AG20443 (cell line): Measurements from ENCODE around the gene MCM6.

Experiments
- DNase-seq: peaks from one replicate; pipeline ENCODE4 v3.0.0; 2012; ENCODE audit warnings: low spot score, mixed read lengths

Gene MCM6

DNA sequence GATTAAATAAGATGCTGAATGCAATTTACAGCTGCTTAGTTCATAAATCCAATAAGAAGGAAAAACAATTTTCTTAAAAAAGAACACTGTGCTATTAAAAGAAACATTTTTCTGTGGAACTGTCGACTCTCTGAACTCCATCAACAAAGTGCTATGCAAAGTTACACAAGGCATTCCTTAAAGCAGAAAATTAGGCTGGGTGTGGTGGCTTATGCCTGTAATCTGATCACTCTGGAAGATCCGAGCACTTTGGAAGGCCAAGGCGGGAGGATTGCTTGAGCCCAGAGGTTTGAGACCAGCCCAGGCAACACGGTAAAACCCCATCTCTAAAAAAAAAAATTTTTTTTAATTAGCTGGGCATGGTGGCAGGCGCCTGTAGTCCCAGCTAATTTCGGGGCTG, 13.0 kb downstream of the MCM6 start:
- peak; percentile 12 for DNase-seq

DNA sequence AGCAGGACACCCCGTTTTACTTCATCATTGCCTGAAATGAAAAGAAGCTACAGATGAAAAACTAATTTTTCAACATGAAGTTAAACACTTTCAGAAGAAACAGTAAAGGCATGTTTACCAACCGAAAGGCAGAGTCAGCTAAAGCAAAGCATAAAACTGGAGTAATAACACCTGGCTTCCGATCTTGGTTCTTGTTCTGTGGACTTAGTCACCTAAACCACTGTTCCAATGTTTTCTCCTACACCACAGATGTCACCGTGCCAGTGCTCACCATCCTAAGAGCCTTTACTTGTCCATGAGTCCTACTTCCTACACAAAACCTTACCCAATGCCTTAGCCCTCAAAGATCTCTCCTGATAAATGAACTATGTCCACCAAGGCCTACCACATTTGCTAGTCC, 13.5 kb downstream of the MCM6 start:
- no peak for DNase-seq

DNA sequence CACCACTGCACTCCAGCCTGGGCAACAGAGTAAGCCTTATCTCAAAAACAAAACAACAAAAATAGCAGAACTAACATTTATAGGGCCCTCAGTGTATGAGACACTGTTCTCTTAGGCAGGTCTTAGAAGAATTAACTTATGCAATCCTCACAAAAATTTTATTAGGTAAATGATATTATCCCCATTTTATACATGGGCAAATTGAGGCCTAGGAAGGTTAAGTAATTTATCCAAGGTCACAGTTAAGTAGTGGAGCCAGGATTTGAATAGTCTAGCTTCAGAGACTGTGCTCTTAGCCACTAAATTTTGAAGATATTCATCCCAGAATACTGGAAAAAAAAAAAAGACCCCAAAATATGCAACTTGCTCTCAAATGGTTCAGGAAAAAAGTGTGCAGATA, 22.8 kb downstream of the MCM6 start:
- no peak for DNase-seq

DNA sequence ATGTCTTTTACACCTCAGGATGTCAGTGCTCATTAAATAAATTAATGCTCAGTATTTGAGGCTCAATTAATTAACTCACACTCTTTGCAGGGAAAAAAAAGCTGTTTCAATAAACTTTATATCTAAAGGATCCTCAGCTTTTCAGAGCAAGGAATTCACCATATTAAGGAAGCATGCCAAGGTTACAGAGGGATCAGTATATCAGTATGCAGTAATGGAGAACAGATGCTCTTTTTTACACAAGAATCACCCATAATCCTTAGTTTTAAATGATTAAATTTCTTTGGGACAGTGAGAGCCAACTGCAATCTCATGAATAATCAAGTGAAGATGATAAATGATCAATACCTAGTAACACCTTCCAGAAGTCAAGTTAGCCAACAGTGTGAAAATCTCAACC, 24.4 kb downstream of the MCM6 start:
- DNase-seq, result no peak

DNA sequence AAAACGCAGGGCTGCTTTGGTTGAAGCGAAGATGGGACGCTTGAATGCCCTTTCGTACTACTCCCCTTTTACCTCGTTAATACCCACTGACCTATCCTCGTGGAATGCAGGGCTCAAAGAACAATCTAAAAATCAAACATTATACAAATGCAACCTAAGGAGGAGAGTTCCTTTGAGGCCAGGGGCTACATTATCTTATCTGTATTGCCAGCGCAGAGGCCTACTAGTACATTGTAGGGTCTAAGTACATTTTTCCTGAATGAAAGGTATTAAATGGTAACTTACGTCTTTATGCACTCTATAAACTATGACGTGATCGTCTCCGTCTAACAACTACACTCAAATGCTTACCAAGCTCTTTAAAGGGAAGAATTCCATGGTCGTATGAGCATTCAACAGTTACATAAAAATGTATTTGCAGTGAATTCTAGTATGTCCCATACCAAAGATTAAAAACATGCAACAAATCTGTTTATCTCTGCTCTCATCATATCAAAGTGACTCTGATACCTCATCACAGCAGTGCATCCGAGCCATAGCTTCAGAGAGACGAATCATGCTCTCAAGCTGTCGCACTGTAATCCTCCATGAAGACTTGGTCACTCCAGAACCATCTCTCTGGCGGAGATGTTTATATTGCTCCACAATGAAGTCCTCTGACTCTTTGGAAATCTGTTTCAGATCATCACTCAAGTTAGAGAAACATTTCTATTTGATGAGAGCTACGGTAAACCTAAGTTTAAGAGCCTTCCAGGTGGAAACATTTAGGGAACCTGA, 25.2 kb downstream of the MCM6 start:
- DNase-seq, result no peak

DNA sequence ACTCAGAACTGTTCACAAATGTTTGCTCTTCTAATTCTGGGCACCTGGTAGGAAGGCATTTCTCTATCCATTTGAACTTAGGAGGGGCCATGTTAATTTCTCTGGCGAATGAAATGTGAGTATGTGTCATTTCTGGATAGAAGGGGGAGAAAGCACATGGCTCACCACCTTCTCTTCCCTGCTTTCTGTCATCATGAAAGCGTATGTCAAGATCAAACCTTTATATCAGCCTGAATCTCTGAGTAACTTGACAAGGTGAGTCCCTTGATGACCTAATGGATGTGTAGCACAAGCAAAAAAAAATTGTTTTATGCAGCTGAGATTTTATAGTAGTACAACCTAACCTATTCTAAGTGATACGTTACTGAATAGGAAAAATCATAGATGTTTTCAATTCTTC, 27.2 kb downstream of the MCM6 start:
- DNase-seq, result no peak

DNA sequence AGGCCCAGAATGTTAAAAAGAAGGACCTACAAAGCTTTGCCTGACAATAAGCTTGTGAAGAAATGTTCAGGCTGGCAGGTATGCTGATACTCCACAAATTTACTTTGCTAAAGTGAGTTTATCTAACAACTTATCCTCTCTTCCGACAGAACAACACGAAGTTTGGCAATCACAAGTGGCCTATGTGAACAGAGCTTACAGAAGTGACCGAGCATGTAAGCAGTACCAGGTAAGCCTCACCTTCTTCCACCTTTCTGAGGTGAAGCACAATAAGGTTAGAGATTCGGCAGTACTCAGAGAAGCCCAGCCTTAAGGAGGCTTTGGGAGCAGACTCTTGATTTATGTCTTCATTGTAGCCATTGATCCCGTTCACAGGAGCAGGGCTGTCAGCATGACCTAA, 30.2 kb downstream of the MCM6 start:
- DNase-seq, result no peak

DNA sequence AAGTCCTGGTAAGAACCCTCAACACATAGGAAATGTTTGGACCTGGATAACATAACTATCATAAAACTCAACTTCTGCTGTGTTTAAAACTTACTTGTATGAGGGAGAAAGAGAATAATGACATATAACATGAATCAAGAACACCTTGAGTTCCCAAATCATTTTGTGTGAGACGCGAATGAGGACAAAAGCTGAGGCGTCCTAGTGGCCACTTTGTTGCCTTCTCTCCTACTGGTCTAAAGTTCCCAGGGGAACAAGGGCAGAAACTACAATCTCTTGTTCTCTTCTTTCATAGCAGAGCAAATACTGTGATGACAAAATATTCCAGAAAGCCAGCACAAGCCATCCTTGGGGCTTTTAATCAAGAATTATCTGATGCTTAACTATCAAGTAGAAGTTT, 31.0 kb downstream of the MCM6 start:
- DNase-seq, result no peak

DNA sequence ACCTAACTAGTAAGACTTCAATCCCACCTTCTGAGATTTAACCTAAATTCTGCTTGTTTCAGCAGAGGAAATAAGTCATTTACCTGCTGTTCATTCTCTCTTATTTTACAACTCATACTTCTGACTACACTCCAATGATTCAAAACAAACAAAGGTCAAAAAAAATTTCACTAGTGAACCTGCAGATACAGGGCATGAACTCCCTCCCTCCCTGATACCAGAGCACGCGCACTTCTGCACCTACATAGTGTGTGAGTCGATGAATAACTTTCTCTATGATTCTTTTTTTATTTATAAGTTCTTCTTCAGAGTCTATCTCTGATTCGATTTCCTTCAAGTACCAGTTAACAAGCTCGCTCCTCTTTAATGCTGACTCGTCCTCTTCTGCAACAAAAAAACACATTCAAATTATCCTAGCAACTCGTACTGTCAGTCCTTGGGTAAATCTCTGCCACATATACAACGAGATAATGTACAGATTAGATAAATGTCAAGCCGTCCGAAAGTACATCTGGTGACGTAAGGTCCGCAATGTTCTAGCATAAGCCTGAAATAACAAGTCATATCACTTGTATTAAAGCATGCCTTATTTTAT, 31.8 kb downstream of the MCM6 start:
- DNase-seq, result no peak

DNA sequence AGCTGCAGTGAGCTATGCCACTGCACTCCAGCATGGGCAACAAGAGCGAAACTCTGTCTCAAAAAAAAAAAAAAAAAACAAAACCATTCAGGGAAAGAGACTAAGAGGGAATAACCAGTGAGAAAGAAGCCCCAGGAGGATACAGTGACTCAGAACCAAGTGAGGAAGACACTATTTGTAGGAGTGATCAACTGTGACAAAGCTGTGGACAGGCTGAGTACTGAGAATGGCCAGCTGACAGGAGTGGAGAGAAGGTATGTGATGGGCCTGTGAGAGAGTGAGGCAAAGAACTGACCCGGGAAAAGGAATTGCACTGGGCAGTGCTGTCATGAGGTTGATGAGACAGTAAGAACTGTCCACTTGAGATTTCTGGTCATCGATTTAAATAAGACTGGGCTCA, 32.6 kb downstream of the MCM6 start:
- no peak for DNase-seq

DNA sequence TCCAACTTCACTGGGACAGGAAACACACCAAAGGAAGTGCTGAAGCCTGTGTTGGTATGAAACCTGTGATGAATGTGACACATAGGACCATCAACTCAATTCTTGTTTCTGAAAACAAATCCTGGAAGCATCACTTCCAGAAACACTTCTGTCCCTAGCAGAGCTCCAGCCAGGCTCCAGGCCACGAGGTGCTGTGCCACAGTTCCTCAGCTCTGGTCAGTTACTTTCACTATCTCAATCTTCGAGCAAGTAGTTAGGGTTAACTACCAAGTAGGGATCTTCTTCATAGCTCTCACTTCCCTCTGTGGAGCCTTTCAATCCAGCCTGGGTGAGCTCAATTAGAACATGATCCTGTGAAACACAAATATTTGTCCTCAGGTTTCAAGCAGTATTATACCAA, 35.6 kb downstream of the MCM6 start:
- no peak for DNase-seq

DNA sequence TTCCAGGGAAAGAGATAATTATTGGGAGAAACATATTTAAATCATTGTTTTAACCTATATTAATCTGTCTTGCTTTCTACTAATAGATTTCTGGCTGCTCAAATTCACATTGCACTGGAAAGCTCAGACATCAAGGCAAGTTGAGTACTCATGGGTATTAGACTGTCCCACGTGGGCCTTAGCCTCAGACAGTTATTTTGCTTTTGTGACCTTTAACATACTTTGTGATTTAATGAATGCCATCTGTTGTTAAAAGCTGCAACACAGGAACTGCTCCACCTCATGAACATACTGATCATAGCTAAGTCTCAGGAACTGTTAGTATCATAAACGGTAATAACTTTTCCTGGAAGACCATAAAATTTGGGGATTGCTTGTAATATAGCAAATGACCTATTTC, 36.5 kb downstream of the MCM6 start:
- peak; percentile 81 for DNase-seq

DNA sequence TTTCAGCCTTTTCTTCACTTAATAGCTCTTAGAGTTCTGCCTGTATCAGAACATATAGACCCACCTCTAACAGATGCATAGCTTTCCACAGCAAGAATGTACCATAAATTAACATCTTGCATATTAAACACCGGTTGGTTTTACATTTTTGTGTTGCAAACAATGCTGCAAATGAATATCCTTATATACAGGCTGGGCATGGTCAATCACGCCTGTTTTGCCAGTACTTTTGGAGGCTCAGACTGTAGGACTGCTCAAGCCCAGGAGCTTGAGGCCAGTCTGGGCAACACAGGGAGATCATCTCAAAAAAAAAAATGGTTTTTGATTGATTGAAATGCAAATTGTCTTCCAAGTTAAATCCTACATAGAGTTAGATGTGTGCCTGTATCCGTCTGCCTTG, 37.7 kb downstream of the MCM6 start:
- no peak for DNase-seq

DNA sequence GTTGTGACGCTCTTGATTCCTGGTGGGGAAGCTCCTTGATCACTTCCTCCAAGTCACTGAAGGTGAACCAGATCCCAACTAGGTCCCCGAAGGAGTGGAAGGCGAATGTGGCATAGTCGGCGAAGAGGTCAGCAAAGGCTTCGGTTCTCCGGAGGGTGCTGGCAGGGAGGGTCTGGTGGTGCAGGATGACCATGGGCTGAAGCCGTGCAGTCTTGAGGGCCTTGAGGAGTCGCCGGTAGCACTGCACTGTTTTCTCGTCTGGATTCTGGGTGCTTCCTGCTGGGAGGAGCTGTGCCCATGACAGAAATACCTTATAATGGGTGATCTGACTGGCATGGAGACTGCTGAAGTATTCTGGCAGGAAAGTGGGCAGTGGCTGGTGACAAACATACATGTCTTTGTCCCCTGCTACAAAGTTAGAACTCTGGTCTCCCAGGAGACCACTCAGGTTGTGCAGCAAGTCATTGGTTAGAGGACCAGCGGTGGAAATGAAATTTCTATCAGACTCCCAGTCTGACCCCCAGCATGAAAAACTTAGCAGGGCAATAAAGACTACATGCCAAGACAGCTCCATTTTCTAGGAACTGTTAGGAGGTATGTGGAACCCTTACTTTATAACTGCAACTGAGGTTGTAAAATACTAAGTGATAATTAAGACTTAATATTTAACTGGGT, 39.5 kb downstream of the MCM6 start, which contains the start of gene LCT:
LCT (minus strand) TSS at position 589 of the 675 bp plus-strand sequence; CDS start at position 574, 15 bp downstream.
- no peak for DNase-seq

DNA sequence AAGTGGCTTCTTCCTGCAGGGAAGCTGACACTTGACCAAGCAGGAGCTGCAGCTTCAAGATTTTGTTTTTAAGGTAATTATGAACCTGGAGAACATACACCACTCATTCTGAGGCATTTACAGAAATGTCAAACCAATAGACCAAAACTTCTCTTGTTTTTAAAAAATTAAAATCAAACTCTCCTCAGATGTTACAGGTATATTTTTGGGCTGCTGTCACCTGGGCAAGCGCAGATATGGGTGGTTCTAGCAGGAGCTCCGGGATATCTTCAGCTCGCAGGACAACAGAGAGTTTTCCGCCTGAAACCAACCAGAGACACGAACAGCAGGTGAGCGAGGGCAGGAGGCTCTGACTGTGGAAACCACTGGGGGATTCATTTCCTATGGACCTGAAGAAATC, 43.4 kb downstream of the MCM6 start:
- DNase-seq, result no peak

DNA sequence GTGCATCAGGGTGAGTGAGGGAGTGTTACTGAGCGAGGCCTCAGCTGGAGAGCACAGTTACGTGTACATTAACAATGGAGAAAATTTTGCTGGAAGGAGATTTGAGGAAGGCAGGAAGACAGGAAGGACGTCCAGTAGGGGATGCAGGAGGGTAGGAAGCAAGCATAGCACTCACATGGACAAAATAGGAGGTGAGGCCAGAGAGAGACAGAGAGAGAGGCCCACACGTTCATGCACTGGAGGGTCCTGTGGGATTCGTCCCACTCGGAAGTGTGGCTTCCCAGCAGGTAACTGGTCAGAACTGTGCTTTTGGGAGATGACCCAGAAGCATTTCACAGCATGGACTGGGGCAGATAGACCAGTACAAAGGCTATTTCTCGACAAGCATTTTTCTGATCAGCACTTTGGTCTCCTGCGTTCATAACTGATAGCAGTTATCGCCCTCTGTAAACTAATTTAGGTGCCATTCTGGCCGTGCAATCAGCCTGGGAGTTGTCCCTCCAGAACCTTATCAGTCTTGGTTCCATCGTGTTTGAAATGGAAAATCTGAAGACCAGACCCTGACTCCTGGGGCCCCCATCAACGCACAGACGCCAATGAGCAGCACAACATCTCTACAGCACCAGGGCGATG, 44.9 kb downstream of the MCM6 start:
- DNase-seq, result no peak

DNA sequence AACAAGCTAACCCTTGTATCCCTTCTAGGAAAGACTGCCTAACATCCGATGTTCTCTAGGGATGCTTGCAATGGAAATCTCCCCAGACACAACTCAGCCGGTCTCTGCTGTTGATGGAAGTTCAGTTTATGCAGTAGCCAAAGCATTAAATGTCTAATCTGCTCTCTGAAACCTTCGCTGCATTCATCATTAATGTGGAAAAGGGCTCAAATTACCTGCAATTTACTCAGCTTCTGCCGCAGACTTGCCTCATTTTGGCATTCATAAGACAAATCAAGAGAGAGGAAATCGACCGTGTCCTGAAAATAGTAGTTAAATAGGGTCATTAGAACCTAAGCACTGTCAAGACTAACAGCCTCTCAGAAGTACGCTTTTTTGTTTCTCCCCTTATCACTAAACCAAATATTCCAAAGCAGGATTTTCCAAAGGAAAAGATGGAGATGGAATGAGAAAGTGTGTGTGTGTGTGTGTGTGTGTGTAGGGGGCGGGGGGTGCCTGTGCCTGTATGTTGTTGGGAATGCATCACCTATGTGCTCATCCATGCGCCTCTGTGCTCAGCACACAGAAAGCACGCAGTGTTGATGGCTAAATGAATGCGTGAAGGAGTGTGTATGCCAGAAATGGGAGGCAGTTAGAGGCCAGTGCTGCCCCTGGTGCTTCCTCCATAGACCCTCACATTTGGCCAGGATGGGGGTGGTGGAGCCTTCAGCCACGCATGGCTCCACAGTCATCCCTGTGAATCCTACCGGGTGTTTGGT, 46.7 kb downstream of the MCM6 start:
- DNase-seq, result no peak

DNA sequence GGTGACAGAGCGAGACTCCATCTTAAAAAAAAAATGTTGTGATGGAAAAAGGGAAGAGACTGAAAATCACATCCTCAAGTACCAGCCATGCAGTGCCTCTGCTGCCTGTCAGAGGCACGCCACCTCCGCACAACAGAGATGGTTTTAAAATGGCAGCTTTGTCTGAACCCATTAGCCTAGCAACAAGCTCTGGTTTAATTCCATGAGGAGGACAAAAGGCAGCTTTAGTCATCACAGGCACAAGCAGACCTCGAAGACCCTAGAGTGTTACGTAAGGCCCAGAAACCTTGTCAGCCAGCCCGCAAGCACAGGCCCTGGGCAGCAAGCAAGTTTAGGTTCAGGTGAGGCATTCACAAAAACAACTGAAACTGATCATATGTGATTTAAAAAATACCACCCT, 49.7 kb downstream of the MCM6 start:
- no peak for DNase-seq

DNA sequence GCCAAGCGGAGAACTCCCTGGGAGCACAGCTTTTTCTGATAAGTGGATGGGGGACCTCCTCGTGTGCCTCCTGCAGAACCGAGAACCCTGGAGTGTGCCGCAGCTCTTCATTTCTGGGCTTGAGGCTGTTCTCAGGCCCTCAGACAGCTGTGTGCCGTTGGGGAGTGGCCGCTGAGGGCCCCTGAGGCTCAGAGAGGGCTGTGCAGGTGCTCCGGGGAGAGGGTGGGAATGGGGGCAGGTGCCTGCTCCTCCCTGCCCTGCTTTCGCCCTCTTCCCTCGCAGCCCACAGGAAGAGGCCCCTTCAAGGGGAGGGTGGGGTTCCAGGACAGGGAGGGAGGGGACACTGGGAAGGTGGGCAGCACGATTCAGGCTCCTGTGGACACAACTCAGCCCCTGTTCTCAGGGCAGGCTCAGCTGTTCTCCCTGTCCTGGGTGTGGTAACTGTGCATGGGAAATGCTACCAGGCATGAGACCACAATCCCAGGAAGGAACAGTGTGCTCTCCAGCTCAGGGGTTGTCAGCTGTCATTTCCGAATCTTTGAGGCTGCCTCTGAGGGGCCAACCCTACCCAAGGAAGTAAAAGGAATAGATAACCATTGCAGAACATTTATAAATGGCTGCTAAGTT, 50.6 kb downstream of the MCM6 start:
- DNase-seq, result no peak

DNA sequence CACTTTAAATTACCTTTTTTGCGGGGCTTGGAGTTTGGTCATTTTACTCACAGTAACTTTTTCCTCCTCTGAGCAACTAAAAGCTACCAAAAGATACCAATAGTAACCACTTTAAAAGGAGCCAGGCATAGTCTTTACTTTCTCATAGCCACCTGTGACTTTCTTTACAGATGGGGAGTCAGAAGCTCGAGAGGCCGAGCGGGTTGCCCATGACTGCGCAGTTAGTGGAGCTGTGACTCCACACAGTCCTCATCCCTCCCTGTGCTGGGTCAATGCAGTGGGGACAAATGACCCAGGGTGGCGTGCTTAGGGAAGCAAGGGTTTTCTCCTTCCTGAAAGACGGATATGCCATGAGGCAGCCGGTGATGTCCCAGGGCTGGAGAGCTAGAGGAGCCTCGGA, 51.1 kb downstream of the MCM6 start:
- DNase-seq, result no peak

DNA sequence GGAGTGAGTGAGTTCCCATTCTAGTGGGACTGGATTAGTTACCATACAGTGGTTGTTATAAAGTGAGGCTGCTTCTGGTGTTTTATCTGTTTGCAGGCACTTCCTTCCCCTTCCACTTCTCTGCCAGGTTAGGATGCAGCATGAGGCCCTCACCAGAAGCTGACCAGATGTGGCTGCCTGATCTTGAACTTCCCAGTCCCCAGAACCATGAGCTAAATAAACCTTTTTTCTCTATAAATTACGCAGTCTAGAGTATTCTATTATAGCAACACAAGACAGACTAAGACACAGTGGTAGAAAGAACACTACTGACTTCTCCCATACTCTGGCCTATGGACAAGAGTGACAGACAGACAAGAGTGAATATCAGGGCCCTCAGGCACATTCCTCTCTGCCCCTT, 53.4 kb downstream of the MCM6 start:
- DNase-seq, result no peak

DNA sequence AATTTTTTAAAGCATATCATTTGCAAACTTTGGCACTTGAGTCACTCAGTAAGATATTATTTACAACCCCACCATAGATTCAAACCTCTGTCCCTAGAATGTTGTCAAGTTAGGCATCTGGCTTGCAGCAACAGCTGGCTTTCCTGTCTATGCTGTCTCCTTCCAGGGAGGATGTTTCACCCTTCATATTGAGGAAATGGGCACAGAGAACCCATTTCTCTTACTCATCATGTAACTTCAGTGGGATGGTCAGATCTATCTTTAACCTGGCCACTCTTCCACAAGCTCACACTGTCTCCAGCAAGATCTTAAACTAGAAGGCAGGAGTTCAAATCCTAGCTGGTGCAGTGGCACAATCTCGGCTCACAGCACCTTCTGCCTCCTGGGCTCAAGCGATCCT, 55.1 kb downstream of the MCM6 start:
- no peak for DNase-seq
